WTC11 (cell line): ENCODE data around the gene COPA.

Source experiments
- FOXJ3 ChIP-seq: sonication (generic); formaldehyde crosslinking; IDR thresholded peaks from 2 replicates; pipeline ENCODE4 v1.9.0; 2021; ENCODE audit warnings: missing genetic modification reagents, mild to moderate bottlenecking, borderline replicate concordance
- NR1H2 ChIP-seq: sonication (generic); formaldehyde crosslinking; IDR thresholded peaks from 2 replicates; pipeline ENCODE4 v1.9.0; 2021; ENCODE audit warnings: mild to moderate bottlenecking, moderate library complexity, missing genetic modification reagents
- SOX15 ChIP-seq: fragments of 250-450 bp; sonication (Bioruptor Pico); IDR thresholded peaks from 2 replicates; pipeline ENCODE4 v1.9.0; 2021; ENCODE audit warnings: mild to moderate bottlenecking
- TEAD4 ChIP-seq: sonication (generic); formaldehyde crosslinking; IDR thresholded peaks from 2 replicates; pipeline ENCODE4 v1.8.0; 2022; ENCODE audit warnings: mild to moderate bottlenecking, missing genetic modification reagents
- ZNF423 ChIP-seq: fragments of 250-450 bp; sonication (Bioruptor Pico); IDR thresholded peaks from 2 replicates; pipeline ENCODE4 v2.1.2; 2022; ENCODE audit warnings: mild to moderate bottlenecking, moderate library complexity
- TF ChIP-seq, protein P1 (sequence below): sonication (generic); formaldehyde crosslinking; IDR thresholded peaks from 2 replicates; pipeline ENCODE4 v1.8.0; 2023; ENCODE audit warnings: mild to moderate bottlenecking, missing genetic modification reagents
- TF ChIP-seq, protein P2 (sequence below): fragments of 200-600 bp; IDR thresholded peaks from 2 replicates; pipeline ENCODE4 v1.8.0; 2022; ENCODE audit warnings: antibody characterized with exemption
- TF ChIP-seq, protein P3 (sequence below): sonication (generic); formaldehyde crosslinking; IDR thresholded peaks from 2 replicates; pipeline ENCODE4 v1.8.1; 2023; ENCODE audit warnings: mild to moderate bottlenecking, missing genetic modification reagents
- TF ChIP-seq, protein P4 (sequence below): sonication (generic); formaldehyde crosslinking; IDR thresholded peaks from 2 replicates; pipeline ENCODE4 v1.8.0; 2022; ENCODE audit warnings: mild to moderate bottlenecking, missing genetic modification reagents

DNA sequence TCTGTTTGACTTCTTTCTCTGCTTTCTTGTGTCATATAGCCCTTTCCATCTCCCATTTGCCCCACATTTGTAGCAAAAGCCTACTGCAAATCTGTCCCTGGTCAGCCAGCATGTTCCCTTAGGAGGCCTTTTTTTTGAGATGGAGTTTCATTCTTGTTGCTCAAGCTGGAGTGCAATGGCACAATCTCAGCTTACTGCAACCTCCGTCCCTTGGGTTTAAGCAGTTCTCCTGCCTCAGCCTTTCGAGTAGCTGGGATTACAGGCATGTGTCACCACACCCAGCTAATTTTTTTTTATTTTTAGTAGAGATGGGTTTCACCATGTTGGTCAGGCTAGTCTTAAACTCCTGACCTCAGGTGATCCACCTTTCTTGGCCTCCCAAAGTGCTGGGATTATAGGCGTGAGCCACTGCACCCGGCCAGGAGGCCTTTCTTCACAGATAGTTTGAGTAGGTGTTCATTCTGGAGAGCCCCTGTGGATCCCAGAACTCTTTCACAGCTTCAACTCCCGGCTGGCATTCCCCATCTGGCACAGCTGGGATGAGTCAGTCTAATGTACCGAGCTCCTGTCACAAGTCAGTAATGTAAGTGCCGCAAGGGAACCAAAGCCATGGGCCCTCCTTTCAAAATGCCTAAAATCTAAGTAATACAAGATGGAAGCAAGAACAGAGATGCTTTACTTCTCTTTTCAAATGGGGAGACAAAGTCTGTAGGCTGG is 14.4 kb upstream of the COPA start:
- TF ChIP-seq, protein P1, sequence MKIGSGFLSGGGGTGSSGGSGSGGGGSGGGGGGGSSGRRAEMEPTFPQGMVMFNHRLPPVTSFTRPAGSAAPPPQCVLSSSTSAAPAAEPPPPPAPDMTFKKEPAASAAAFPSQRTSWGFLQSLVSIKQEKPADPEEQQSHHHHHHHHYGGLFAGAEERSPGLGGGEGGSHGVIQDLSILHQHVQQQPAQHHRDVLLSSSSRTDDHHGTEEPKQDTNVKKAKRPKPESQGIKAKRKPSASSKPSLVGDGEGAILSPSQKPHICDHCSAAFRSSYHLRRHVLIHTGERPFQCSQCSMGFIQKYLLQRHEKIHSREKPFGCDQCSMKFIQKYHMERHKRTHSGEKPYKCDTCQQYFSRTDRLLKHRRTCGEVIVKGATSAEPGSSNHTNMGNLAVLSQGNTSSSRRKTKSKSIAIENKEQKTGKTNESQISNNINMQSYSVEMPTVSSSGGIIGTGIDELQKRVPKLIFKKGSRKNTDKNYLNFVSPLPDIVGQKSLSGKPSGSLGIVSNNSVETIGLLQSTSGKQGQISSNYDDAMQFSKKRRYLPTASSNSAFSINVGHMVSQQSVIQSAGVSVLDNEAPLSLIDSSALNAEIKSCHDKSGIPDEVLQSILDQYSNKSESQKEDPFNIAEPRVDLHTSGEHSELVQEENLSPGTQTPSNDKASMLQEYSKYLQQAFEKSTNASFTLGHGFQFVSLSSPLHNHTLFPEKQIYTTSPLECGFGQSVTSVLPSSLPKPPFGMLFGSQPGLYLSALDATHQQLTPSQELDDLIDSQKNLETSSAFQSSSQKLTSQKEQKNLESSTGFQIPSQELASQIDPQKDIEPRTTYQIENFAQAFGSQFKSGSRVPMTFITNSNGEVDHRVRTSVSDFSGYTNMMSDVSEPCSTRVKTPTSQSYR (CRISPR knock-in tag), result no peak
- no peak for TF ChIP-seq FOXJ3
- TF ChIP-seq, protein P2, sequence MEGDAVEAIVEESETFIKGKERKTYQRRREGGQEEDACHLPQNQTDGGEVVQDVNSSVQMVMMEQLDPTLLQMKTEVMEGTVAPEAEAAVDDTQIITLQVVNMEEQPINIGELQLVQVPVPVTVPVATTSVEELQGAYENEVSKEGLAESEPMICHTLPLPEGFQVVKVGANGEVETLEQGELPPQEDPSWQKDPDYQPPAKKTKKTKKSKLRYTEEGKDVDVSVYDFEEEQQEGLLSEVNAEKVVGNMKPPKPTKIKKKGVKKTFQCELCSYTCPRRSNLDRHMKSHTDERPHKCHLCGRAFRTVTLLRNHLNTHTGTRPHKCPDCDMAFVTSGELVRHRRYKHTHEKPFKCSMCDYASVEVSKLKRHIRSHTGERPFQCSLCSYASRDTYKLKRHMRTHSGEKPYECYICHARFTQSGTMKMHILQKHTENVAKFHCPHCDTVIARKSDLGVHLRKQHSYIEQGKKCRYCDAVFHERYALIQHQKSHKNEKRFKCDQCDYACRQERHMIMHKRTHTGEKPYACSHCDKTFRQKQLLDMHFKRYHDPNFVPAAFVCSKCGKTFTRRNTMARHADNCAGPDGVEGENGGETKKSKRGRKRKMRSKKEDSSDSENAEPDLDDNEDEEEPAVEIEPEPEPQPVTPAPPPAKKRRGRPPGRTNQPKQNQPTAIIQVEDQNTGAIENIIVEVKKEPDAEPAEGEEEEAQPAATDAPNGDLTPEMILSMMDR, result no peak
- no peak for TF ChIP-seq TEAD4 (CRISPR knock-in tag)
- TF ChIP-seq, protein P3, sequence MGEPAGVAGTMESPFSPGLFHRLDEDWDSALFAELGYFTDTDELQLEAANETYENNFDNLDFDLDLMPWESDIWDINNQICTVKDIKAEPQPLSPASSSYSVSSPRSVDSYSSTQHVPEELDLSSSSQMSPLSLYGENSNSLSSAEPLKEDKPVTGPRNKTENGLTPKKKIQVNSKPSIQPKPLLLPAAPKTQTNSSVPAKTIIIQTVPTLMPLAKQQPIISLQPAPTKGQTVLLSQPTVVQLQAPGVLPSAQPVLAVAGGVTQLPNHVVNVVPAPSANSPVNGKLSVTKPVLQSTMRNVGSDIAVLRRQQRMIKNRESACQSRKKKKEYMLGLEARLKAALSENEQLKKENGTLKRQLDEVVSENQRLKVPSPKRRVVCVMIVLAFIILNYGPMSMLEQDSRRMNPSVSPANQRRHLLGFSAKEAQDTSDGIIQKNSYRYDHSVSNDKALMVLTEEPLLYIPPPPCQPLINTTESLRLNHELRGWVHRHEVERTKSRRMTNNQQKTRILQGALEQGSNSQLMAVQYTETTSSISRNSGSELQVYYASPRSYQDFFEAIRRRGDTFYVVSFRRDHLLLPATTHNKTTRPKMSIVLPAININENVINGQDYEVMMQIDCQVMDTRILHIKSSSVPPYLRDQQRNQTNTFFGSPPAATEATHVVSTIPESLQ (CRISPR knock-in tag), result no peak
- TF ChIP-seq ZNF423, result no peak
- TF ChIP-seq, protein P4, sequence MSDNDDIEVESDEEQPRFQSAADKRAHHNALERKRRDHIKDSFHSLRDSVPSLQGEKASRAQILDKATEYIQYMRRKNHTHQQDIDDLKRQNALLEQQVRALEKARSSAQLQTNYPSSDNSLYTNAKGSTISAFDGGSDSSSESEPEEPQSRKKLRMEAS, result no peak
- no peak for TF ChIP-seq SOX15 (CRISPR knock-in tag)
- no peak for TF ChIP-seq NR1H2 (CRISPR knock-in tag)
